ENCODE results near the gene SLC30A4. TPM values are rescaled to one million over a fixed set of nuclear protein-coding genes. Genes with fewer than 3 reads are reported as not detected.

Gene SLC30A4
- total and polyA plus RNA-seq, 4 donors: 1.0 to 7.8 (median 2.9) TPM

DNA sequence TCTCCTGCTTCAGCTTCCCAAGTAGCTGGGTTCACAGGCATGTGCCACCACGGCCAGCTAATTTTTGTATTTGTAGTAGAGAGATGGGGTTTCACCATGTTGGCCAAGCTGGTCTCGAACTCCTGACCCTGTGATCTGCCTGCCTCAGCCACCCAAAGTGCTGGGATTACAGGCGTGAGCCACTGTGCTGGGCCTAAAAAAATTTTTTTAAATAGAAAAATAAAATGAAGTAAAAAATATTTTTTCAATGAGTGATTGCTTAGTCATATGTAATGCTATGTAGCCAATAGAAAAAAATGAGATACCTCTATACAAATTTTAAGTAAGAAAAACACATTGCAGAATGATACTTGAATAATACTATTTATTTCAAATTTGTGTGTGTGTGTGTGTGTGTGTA lies 27.9 kb upstream of the SLC30A4 start:
- H3K9ac ChIP-seq (ENCODE audit: insufficient read depth in 1 of 2, low read length in 2 of 2): no peak overlapping the region
- H3K4me3 ChIP-seq: no peak overlapping the region
- no peak for TF ChIP-seq CTCF (IDR thresholded peaks at IDR 0.05; ENCODE audit: control extremely low read depth, extremely low read depth)
- no peak overlapping the region for H3K27ac ChIP-seq (ENCODE audit: low read depth in 1 of 2, low read length in 1 of 2)
- no peaks in the 10 kb centered on the region for H3K27me3 ChIP-seq (ENCODE audit: control insufficient read depth in 3 of 3, insufficient read depth in 3 of 3, low read length in 2 of 3)
- no peak for ATAC-seq (ENCODE audit: insufficient read depth, low FRiP score)
- no peak for DNase-seq
- H3K9me3 ChIP-seq (ENCODE audit: control insufficient read depth in 4 of 4, insufficient read depth in 3 of 4, low read length in 3 of 4): no peaks in the 10 kb centered on the region
- H3K36me3 ChIP-seq (ENCODE audit: control insufficient read depth in 4 of 4, insufficient read depth in 4 of 4, low read length in 4 of 4): no peaks in the 10 kb centered on the region
- H3K4me1 ChIP-seq (ENCODE audit: control insufficient read depth in 5 of 5, insufficient read depth in 5 of 5, low read length in 5 of 5): no peaks in the 10 kb centered on the region
- whole genome bisulfite sequencing, 2 donors: 87 to 92% methylated on average over 3 of the region's 3 CpGs

GRCh38 chr15:45549541-45550220 lies 27.1 kb upstream of the SLC30A4 start:
- H3K4me3 ChIP-seq: no peak overlapping the region
- H3K36me3 ChIP-seq (ENCODE audit: control insufficient read depth in 4 of 4, insufficient read depth in 4 of 4, low read length in 4 of 4): no peaks in the 10 kb centered on the region
- ATAC-seq (ENCODE audit: insufficient read depth, low FRiP score): no peak
- DNase-seq: no peak
- no peak overlapping the region for H3K9ac ChIP-seq (ENCODE audit: insufficient read depth in 1 of 2, low read length in 2 of 2)
- H3K9me3 ChIP-seq (ENCODE audit: control insufficient read depth in 4 of 4, insufficient read depth in 3 of 4, low read length in 3 of 4): no peaks in the 10 kb centered on the region
- no peak for TF ChIP-seq CTCF (IDR thresholded peaks at IDR 0.05; ENCODE audit: control extremely low read depth, extremely low read depth)
- no peaks in the 10 kb centered on the region for H3K4me1 ChIP-seq (ENCODE audit: control insufficient read depth in 5 of 5, insufficient read depth in 5 of 5, low read length in 5 of 5)
- WGBS, 2 donors: 91 to 95% methylated on average over 9 of the region's 9 CpGs
- H3K27me3 ChIP-seq (ENCODE audit: control insufficient read depth in 3 of 3, insufficient read depth in 3 of 3, low read length in 2 of 3): no peaks in the 10 kb centered on the region
- H3K27ac ChIP-seq (ENCODE audit: low read depth in 1 of 2, low read length in 1 of 2): no peak overlapping the region

- DNase-seq (no peak), ATAC-seq (ENCODE audit: insufficient read depth, low FRiP score) (no peak)
- Histone ChIP-seq H3K9ac (ENCODE audit: insufficient read depth in 1 of 2, low read length in 2 of 2) (no peak overlapping the region), H3K4me3 (no peak overlapping the region), H3K36me3 (ENCODE audit: control insufficient read depth in 4 of 4, insufficient read depth in 4 of 4, low read length in 4 of 4) (no peaks in the 10 kb centered on the region), H3K27ac (ENCODE audit: low read depth in 1 of 2, low read length in 1 of 2) (no peak overlapping the region), H3K9me3 (ENCODE audit: control insufficient read depth in 4 of 4, insufficient read depth in 3 of 4, low read length in 3 of 4) (no peaks in the 10 kb centered on the region), H3K27me3 (ENCODE audit: control insufficient read depth in 3 of 3, insufficient read depth in 3 of 3, low read length in 2 of 3) (no peaks in the 10 kb centered on the region), H3K4me1 (ENCODE audit: control insufficient read depth in 5 of 5, insufficient read depth in 5 of 5, low read length in 5 of 5) (no peaks in the 10 kb centered on the region)
- TF ChIP-seq CTCF (IDR thresholded peaks at IDR 0.05; ENCODE audit: control extremely low read depth, extremely low read depth): no peak
- 85 to 86% methylated on average over 17 of the region's 17 CpGs for WGBS, 2 donors
Measured at GRCh38 chr15:45548753-45549520, 26.4 kb upstream of the SLC30A4 start.

All from lung (tissue), 12 donors.